Smooth muscle cell (in vitro differentiated cells): Measurements from ENCODE around the gene ARHGAP26. TPM values are rescaled to one million over a fixed set of nuclear protein-coding genes. Genes with fewer than 3 reads are reported as not detected.

Experiments
- DNase-seq: peaks from one replicate; lab custom pipeline; 2025; ENCODE audit not compliant: unreplicated experiment; lab: John Stamatoyannopoulos, UW
- H2AFZ ChIP-seq: fragments of 200-600 bp; sonication (generic); 2 replicates; pipeline ENCODE4 v1.6.0; 2016; ENCODE audit warnings: antibody characterized with exemption, low read depth, mild to moderate bottlenecking
- H3F3A ChIP-seq: fragments of 200-600 bp; sonication (generic); 2 replicates; pipeline ENCODE4 v1.6.0; 2017; ENCODE audit warnings: antibody characterized with exemption, low read depth
- H3K27ac ChIP-seq: fragments of 200-600 bp; sonication (generic); 2 replicates; pipeline ENCODE4 v1.5.1; 2016; ENCODE audit warnings: low read depth, mild to moderate bottlenecking
- H3K27me3 ChIP-seq: fragments of 200-600 bp; sonication (generic); 2 replicates; pipeline ENCODE4 v1.6.1; 2016; ENCODE audit warnings: low read depth, mild to moderate bottlenecking
- H3K36me3 ChIP-seq: fragments of 200-600 bp; sonication (generic); 2 replicates; pipeline ENCODE4 v1.5.1; 2016; ENCODE audit warnings: low read depth
- H3K4me1 ChIP-seq: fragments of 200-600 bp; sonication (generic); 2 replicates; pipeline ENCODE4 v1.5.1; 2016; ENCODE audit warnings: low read depth
- H3K4me2 ChIP-seq: fragments of 200-600 bp; sonication (generic); 2 replicates; pipeline ENCODE4 v1.6.0; 2016; ENCODE audit warnings: mild to moderate bottlenecking
- H3K4me3 ChIP-seq: fragments of 200-600 bp; sonication (generic); 2 replicates; pipeline ENCODE4 v1.5.1; 2016; ENCODE audit warnings: mild to moderate bottlenecking
- H3K79me2 ChIP-seq: fragments of 200-600 bp; sonication (generic); 2 replicates; pipeline ENCODE4 v1.6.0; 2016; ENCODE audit warnings: low read depth, mild to moderate bottlenecking
- H3K9ac ChIP-seq: fragments of 200-600 bp; sonication (generic); 2 replicates; pipeline ENCODE4 v1.6.0; 2016; ENCODE audit warnings: low read depth
- H3K9me3 ChIP-seq: fragments of 200-600 bp; sonication (generic); replicated peaks from 2 replicates; pipeline ENCODE4 v1.5.1; 2016; ENCODE audit warnings: low read depth
- H4K20me1 ChIP-seq: fragments of 200-600 bp; sonication (generic); 2 replicates; pipeline ENCODE4 v1.6.0; 2016; ENCODE audit warnings: low read depth
- CTCF ChIP-seq: fragments of 200-600 bp; sonication (generic); IDR thresholded peaks from 2 replicates; pipeline ENCODE4 v1.5.1; 2017; ENCODE audit warnings: borderline replicate concordance, mild to moderate bottlenecking, antibody characterized with exemption; ENCODE audit not compliant: insufficient read depth, poor library complexity, severe bottlenecking
- WGBS: methylation state at CpG from one replicate; pipeline ENCODE4 v1.1.7; 2016; ENCODE audit warnings: low lambda C conversion rate; 5-methylcytosine and 5-hydroxymethylcytosine counted together
- polyA plus RNA-seq: library from polyadenylated mRNA; unstranded; fragments of >200 nt; fragmentation: Nextera tagmentation; extraction: Ambion mirVana; gene quantifications from 2 replicates; pipeline ENCODE4 v1.2.1, GENCODE V29; 2016
- total RNA-seq: library from RNA; depleted of rRNA; stranded (reverse); fragments of >200 nt; gene quantifications from 2 replicates; pipeline ENCODE4 v1.2.3, GENCODE V29; 2014

Gene ARHGAP26
- total and polyA plus RNA-seq, 2 experiments from 2014 or later: 2.2 to 5.1 TPM

- Histone ChIP-seq H3K4me1 (no peaks in the 10 kb centered on the region), H3K4me2 (no peak overlapping the region), H3K36me3 (no peaks in the 10 kb centered on the region), H3K27ac (peak overlapping the region; percentile 59), H3K9me3 (no peaks in the 10 kb centered on the region), H3K27me3 (no peaks in the 10 kb centered on the region), H3K79me2 (no peaks in the 10 kb centered on the region), H4K20me1 (no peaks in the 10 kb centered on the region), H3F3A (no peaks in the 10 kb centered on the region), H2AFZ (no peak overlapping the region), H3K4me3 (no peak overlapping the region), H3K9ac (no peak overlapping the region)
- 76% methylated on average over 12 of the region's 12 CpGs for WGBS
- DNase-seq: no peak
- no peak for TF ChIP-seq CTCF
These were observed 488.5 kb downstream of the ARHGAP26 start for GRCh38 chr5:143258559-143259253.

GRCh38 chr5:143259254-143259605 is 489.1 kb downstream of the ARHGAP26 start:
- no peak overlapping the region for H3K4me2 ChIP-seq
- no peak overlapping the region for H3K9ac ChIP-seq
- no peak for DNase-seq
- TF ChIP-seq CTCF: no peak
- H3K27me3 ChIP-seq: no peaks in the 10 kb centered on the region
- no peaks in the 10 kb centered on the region for H4K20me1 ChIP-seq
- peak overlapping the region; percentile 59 for H3K27ac ChIP-seq
- no peaks in the 10 kb centered on the region for H3K36me3 ChIP-seq
- no peaks in the 10 kb centered on the region for H3F3A ChIP-seq
- H3K9me3 ChIP-seq: no peaks in the 10 kb centered on the region
- WGBS: 84% methylated on average over 7 of the region's 7 CpGs
- no peak overlapping the region for H3K4me3 ChIP-seq
- H3K79me2 ChIP-seq: no peaks in the 10 kb centered on the region
- H3K4me1 ChIP-seq: no peaks in the 10 kb centered on the region
- no peak overlapping the region for H2AFZ ChIP-seq

GRCh38 chr5:143261748-143262392 is 491.7 kb downstream of the ARHGAP26 start:
- Histone ChIP-seq H3K4me3 (no peak overlapping the region), H3K9ac (peak overlapping the region; percentile 54), H3K79me2 (no peaks in the 10 kb centered on the region), H3K4me1 (no peaks in the 10 kb centered on the region), H2AFZ (no peak overlapping the region), H3K4me2 (no peak overlapping the region), H3K27me3 (no peaks in the 10 kb centered on the region), H4K20me1 (no peaks in the 10 kb centered on the region), H3K27ac (peak overlapping the region; percentile 84), H3K9me3 (no peaks in the 10 kb centered on the region), H3K36me3 (no peaks in the 10 kb centered on the region), H3F3A (no peaks in the 10 kb centered on the region)
- DNase-seq: no peak
- TF ChIP-seq CTCF: no peak
- 83% methylated on average over 7 of the region's 7 CpGs for WGBS
